ENCODE measurements around the gene FBLN1. TPM values are rescaled to one million over a fixed set of nuclear protein-coding genes. Genes with fewer than 3 reads are reported as not detected.
"Not testable (repeated sequence)": the region's sequence is repeated elsewhere in the genome, so short reads cannot be mapped to it uniquely, and the experiment has no call there.

FBLN1 gene
- polyA plus RNA-seq, 1 experiment, result 1,033 TPM

DNA sequence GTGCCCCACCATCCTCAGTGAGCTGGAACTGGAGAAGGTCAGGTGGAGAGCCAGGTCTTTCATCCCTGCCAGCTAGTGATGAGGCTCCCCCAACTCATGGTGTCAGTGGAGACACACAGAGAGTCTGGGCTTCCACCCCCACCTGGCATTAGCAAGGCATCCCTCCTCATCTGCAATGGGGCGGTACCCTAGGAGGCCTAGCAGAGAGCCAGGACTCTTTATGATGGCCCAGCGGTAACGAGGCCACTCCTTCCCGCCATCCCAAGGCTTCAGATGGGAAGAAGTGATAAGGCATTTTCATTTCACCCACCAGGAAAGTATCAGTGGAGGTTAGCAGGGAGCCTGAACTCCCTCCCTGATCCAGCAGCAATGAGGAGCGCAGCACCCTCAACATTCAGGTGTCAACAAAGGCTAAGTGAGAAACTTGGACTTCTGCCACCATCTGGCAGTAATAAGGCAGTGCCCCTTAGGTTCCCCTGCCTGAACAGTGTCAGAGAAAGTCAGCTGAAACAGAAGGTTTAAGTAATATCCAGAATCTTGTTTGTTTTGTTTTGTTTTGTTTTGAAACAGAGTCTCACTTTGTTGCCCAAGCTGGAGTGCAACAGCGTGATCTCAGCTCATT lies 40.5 kb upstream of the FBLN1 start:
- Histone ChIP-seq H3K36me3 (ENCODE audit: control insufficient read depth, insufficient read depth, low read length) (no peaks in the 10 kb centered on the region), H3K27me3 (ENCODE audit: control insufficient read depth, insufficient read depth, low read length) (no peaks in the 10 kb centered on the region)
- no peak for DNase-seq (ENCODE audit: low read depth)

DNA sequence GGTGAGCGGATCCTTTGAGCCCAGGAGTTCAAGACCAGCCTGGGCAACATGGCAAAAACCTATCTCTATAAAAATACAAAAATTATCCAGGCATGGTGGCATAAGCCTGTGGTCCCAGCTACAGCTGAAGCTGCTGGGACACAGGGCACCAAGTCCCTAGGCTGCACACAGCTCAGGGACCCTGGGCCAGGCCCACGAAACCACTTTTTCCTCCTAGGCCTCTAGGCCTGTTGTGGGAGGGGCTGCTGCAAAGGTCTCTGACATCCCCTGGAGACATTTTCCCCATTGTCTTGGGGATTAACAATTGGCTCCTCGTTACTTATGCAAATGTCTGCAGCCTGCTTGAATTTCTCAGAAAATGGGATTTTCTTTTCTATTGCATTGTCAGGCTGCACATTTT lies 39.0 kb upstream of the FBLN1 start:
- POLR2A ChIA-PET; H3K36me3 ChIP-seq (ENCODE audit: control insufficient read depth, insufficient read depth, low read length); CTCF ChIA-PET; DNase-seq (ENCODE audit: low read depth); H3K4me3 ChIP-seq (ENCODE audit: low read depth, low read length); H3K27me3 ChIP-seq (ENCODE audit: control insufficient read depth, insufficient read depth, low read length): not testable (repeated sequence)

More for the DNA sequence above, 40.5 kb upstream of the FBLN1 start:
- TF ChIP-seq, protein P1, sequence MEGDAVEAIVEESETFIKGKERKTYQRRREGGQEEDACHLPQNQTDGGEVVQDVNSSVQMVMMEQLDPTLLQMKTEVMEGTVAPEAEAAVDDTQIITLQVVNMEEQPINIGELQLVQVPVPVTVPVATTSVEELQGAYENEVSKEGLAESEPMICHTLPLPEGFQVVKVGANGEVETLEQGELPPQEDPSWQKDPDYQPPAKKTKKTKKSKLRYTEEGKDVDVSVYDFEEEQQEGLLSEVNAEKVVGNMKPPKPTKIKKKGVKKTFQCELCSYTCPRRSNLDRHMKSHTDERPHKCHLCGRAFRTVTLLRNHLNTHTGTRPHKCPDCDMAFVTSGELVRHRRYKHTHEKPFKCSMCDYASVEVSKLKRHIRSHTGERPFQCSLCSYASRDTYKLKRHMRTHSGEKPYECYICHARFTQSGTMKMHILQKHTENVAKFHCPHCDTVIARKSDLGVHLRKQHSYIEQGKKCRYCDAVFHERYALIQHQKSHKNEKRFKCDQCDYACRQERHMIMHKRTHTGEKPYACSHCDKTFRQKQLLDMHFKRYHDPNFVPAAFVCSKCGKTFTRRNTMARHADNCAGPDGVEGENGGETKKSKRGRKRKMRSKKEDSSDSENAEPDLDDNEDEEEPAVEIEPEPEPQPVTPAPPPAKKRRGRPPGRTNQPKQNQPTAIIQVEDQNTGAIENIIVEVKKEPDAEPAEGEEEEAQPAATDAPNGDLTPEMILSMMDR (IDR thresholded peaks at IDR 0.05; ENCODE audit: insufficient read depth, low read depth, low read length), result no peak
- ChIA-PET POLR2A (no interaction called here), CTCF (interaction anchor here (1.2 kb wide), 1 partner anchor 8 kb away, joined by 3 read pairs; no protein-coding TSS in a partner anchor)
- H3K4me3 ChIP-seq (ENCODE audit: low read depth, low read length), result no peak overlapping the region

DNA sequence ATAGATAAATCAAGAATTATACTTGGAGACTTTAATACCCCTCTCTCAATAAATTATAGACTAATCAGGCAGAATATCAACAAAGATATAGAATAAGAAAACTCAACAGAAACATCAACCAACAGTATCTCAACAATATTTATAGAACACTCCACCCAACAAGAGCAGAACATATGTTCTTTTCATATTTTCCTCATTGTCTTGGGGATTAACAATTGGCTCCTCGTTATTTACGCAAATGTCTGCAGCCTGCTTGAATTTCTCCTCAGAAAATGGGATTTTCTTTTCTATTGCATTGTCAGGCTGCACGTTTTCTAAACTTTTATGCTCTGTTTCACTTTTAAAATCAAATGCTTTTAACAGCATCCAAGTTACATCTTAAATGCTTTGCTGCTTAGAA lies 37.0 kb upstream of the FBLN1 start:
- POLR2A ChIA-PET, result no interaction called here
- Histone ChIP-seq H3K4me3 (ENCODE audit: low read depth, low read length) (no peak overlapping the region), H3K27me3 (ENCODE audit: control insufficient read depth, insufficient read depth, low read length) (no peaks in the 10 kb centered on the region), H3K36me3 (ENCODE audit: control insufficient read depth, insufficient read depth, low read length) (no peaks in the 10 kb centered on the region)
- TF ChIP-seq, protein P1 (IDR thresholded peaks at IDR 0.05; ENCODE audit: insufficient read depth, low read depth, low read length), result no peak
- DNase-seq (ENCODE audit: low read depth), result no peak
- CTCF ChIA-PET, result no interaction called here

DNA sequence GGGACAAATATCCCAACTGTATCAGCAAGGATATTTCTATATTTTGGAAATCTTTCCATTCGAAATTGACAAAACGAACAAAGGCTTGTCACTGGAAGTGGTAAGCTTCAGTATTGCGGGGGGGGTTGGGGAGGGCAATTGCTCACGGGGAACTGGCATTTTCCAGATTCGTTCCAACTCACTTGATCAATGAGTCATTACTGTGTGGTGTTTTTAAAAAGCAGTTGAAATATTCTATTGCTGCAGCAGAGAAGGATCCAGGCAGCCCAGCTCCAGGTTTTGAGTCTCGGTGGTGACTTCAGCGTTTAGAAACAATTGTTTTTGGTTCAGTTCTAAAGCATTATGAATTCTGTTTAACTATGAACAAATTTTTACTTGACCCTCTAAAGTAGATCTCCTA lies 33.8 kb upstream of the FBLN1 start:
- H3K36me3 ChIP-seq (ENCODE audit: control insufficient read depth, insufficient read depth, low read length), result no peaks in the 10 kb centered on the region
- POLR2A ChIA-PET, result interaction anchor here (0.6 to 0.8 kb wide), 2 partner anchors 14 to 81 kb away, joined by 3 to 16 read pairs; no protein-coding TSS in a partner anchor
- CTCF ChIA-PET, result interaction anchor here (0.5 to 4.4 kb wide), 3 partner anchors 9 to 462 kb away, joined by 3 to 27 read pairs (median 7); no protein-coding TSS in a partner anchor

DNA sequence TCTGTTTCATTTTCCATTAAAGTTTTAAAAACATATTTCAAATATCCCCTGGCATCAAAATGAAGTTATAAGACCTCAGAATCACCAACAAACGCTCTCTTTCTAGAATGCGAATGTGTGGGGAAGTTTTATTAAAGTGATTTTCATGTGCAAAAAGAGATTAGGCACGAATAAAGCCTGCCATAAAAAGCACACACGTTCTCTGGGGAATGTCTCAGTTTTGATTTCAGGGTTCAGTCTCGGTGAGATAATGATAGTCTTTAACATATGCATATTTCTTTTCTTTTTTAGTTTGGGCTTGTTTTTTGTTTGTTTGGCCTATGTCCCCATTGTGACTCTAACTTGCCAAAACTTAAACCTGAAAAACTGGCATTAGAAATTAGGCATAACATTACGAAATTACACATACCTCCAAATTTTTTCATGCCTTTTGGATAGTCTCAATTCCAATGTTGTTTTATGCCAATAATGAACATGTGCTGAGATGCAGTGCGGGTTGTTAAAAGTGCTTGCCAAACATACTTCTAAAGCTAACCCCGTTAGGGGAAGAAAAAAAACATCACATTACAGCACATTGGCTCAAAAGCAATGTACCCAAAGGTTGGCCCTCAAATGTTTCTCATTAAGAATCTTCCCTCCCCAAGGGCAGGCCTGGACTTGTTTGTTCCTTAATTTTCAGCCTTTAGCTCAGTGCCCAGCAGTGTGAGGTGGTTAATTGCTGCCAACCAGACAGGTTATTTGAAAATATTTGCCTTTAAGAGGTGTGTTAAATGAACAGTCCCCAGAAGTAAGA lies 33.2 kb upstream of the FBLN1 start:
- CTCF ChIA-PET, result interaction anchor here (1.2 to 4.4 kb wide), 6 partner anchors 10 to 103 kb away, joined by 3 to 27 read pairs (median 4); no protein-coding TSS in a partner anchor
- TF ChIP-seq, protein P1 (IDR thresholded peaks at IDR 0.05; ENCODE audit: insufficient read depth, low read depth, low read length), result no peak
- POLR2A ChIA-PET, result interaction anchor here (0.5 to 1.1 kb wide), 4 partner anchors 9 to 38 kb away, joined by 3 to 7 read pairs (median 6); no protein-coding TSS in a partner anchor

More for the DNA sequence above, 33.8 kb upstream of the FBLN1 start:
- peak; percentile 68 for DNase-seq (ENCODE audit: low read depth)
- Histone ChIP-seq H3K4me3 (ENCODE audit: low read depth, low read length) (no peak overlapping the region), H3K27me3 (ENCODE audit: control insufficient read depth, insufficient read depth, low read length) (no peaks in the 10 kb centered on the region)
- TF ChIP-seq, protein P1 (IDR thresholded peaks at IDR 0.05; ENCODE audit: insufficient read depth, low read depth, low read length), result no peak

More for the DNA sequence above, 33.2 kb upstream of the FBLN1 start:
- Histone ChIP-seq H3K4me3 (ENCODE audit: low read depth, low read length) (no peak overlapping the region), H3K27me3 (ENCODE audit: control insufficient read depth, insufficient read depth, low read length) (no peaks in the 10 kb centered on the region), H3K36me3 (ENCODE audit: control insufficient read depth, insufficient read depth, low read length) (no peaks in the 10 kb centered on the region)
- peak; percentile 74 for DNase-seq (ENCODE audit: low read depth)

Data from BJ (cell line).